ENCODE results near the gene TDRD12.

DNA sequence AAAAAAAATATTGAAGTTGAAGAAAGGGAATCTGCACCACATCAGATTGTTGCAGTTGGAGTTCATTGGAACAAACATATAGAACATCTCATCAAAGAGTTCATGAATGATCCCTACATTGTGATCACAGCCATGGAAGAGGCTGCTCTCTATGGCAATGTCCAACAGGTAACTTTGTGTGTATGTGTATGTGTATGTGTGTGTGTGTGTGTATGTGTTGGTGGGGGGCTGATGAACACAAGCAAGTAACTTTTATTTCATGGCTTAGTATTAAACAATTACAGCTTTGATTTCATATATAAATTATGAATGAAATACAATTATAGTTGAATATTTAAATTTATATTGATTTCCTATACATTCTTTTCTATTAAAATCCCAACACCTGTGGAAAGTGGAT lies 80.6 kb downstream of the TDRD12 start:
- TF ChIP-seq, protein P1, sequence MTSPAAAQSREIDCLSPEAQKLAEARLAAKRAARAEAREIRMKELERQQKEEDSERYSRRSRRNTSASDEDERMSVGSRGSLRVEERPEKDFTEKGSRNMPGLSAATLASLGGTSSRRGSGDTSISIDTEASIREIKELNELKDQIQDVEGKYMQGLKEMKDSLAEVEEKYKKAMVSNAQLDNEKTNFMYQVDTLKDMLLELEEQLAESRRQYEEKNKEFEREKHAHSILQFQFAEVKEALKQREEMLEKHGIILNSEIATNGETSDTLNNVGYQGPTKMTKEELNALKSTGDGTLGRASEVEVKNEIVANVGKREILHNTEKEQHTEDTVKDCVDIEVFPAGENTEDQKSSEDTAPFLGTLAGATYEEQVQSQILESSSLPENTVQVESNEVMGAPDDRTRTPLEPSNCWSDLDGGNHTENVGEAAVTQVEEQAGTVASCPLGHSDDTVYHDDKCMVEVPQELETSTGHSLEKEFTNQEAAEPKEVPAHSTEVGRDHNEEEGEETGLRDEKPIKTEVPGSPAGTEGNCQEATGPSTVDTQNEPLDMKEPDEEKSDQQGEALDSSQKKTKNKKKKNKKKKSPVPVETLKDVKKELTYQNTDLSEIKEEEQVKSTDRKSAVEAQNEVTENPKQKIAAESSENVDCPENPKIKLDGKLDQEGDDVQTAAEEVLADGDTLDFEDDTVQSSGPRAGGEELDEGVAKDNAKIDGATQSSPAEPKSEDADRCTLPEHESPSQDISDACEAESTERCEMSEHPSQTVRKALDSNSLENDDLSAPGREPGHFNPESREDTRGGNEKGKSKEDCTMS (CRISPR knock-in tag; conservative IDR thresholded peaks at IDR 0.05), result no peak
- TF ChIP-seq, protein P2, sequence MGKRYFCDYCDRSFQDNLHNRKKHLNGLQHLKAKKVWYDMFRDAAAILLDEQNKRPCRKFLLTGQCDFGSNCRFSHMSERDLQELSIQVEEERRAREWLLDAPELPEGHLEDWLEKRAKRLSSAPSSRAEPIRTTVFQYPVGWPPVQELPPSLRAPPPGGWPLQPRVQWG (CRISPR knock-in tag; IDR thresholded peaks at IDR 0.05; ENCODE audit: borderline replicate concordance, low read depth), result no peak

All from HepG2 (cell line).